Esophagus squamous epithelium (tissue), 5 donors: Measurements from ENCODE around the gene ITSN2. TPM values are rescaled to one million over a fixed set of nuclear protein-coding genes. Genes with fewer than 3 reads are reported as not detected.

ENCODE experiments used
- DNase-seq: peaks from one replicate; lab custom pipeline; 2025; lab: John Stamatoyannopoulos, UW
- H3K27ac ChIP-seq, 4 donors: fragments of 200-600 bp; sonication (generic); one replicate each; pipeline ENCODE4 v1.5.1; 2016 to 2019; ENCODE audit warnings: mild to moderate bottlenecking in 1 of 4
- H3K27me3 ChIP-seq, 4 donors: fragments of 200-600 bp; sonication (generic); 1 replicate in 3 of 4; 2 replicates in 1 of 4; pipeline versions ENCODE4 v1.5.1 to v1.6.0; 2017 to 2021; ENCODE audit warnings: antibody characterized with exemption in 1 of 4
- H3K36me3 ChIP-seq, 3 donors: fragments of 200-600 bp; sonication (generic); one replicate each; pipeline ENCODE4 v1.5.1; 2016 to 2019
- H3K4me1 ChIP-seq, 3 donors: fragments of 200-600 bp; sonication (generic); one replicate each; pipeline ENCODE4 v1.5.1; 2017 to 2019
- H3K4me3 ChIP-seq, 4 donors: fragments of 200-600 bp; sonication (generic); 1 replicate in 3 of 4; 2 replicates in 1 of 4; pipeline ENCODE4 v1.5.1; 2016 to 2019; ENCODE audit warnings: mild to moderate bottlenecking in 2 of 4, moderate library complexity in 1 of 4
- H3K9me3 ChIP-seq, 3 donors: fragments of 200-600 bp; sonication (generic); one replicate each; pipeline ENCODE4 v1.5.1; 2016 to 2019
- CTCF ChIP-seq, 6 experiments: fragments of 450-650 bp in 4 of 6; fragments of 200-600 bp in 2 of 6; sonication (generic) in 2 of 6; IDR thresholded peaks; one replicate each; pipeline ENCODE4 v1.5.1; 2016 to 2019; ENCODE audit warnings: antibody characterized with exemption in 6 of 6, mild to moderate bottlenecking in 4 of 6, moderate library complexity in 4 of 6
- POLR2A ChIP-seq, 4 donors: fragments of 450-650 bp; IDR thresholded peaks; one replicate each; pipeline ENCODE4 v1.6.1; 2017; ENCODE audit warnings: antibody characterized with exemption in 4 of 4, mild to moderate bottlenecking in 4 of 4, moderate library complexity in 3 of 4
- WGBS, 2 donors: methylation state at CpG; one replicate each; pipeline ENCODE4 v1.1.5; 2018; 5-methylcytosine and 5-hydroxymethylcytosine counted together
- intact Hi-C: fragments of 100-400 bp; cut with DNase I; formaldehyde crosslinking; loops from one replicate; pipeline ENCODE4 v1.15.0; 2022
- total RNA-seq, 4 donors: library from RNA; depleted of rRNA; stranded (reverse); fragments of >200 nt; gene quantifications; one replicate each; pipeline ENCODE4 v1.1.0, GENCODE V29; 2016
- donor health status: DM: yes; HTN: yes; CAD: no.

The ITSN2 gene
- total RNA-seq, 4 donors from 2014 or later: 58.3 to 98.0 (median 65.3) TPM

DNA sequence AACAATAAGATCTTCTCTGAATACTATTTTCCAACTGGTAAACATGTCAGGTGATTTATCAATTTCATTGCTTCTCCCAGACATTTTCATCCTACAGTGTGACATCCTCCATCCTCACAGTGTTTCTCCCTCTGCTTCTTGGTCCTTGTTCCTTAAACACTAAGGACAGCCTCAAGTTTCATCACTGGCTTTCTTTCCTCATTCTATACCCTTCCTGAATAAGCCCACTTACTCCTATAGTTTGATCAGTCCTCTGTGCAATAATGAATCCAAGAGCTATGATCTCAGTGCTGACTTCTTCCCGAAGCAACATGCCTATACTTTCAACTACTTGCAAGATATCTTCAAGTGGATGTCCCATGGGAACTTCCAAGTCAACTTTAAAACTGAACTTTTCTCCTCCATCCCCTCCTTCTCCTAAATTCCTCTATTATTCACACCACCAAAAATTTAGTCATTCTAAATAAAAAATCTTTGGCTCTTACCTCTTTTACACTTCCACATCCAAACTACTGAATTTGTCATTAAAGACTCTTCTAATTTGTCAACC, 97.8 kb downstream of the ITSN2 start:
- H3K36me3 ChIP-seq: peaks cover 0 to 85% (median 0%) of the 10 kb centered on the region in 3 donors
- intact Hi-C loops: no loop called here

DNA sequence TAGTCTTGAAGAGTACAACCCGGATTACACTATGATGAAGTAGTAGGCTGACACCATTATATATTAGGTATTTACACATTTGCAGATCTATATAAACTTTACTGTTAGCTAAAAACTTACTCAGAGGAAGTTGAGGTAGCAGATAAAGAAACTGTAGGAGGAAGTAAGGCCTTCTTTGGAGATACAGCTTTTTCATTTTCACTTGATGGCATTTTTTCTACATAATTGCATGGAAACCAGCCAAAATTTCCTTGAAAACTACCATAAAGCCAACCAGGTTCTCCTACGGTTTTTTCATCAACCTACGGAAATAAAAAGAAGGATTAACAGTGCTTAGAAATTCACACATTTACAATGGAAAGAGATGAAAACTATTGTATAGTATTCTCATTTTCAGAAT, 98.9 kb downstream of the ITSN2 start:
- no peaks in the 10 kb centered on the region for H3K27me3 ChIP-seq
- H3K36me3 ChIP-seq: peaks cover 0 to 85% (median 0%) of the 10 kb centered on the region in 3 donors
- no peaks in the 10 kb centered on the region for H3K9me3 ChIP-seq
- peaks cover 0 to 13% (median 0%) of the 10 kb centered on the region in 3 donors for H3K4me1 ChIP-seq
- DNase-seq: no peak
- intact Hi-C loops: no loop called here
- no peak overlapping the region for H3K4me3 ChIP-seq
- no peak for TF ChIP-seq CTCF (IDR thresholded peaks at IDR 0.05)
- no peak for TF ChIP-seq POLR2A (IDR thresholded peaks at IDR 0.05)
- no peak overlapping the region for H3K27ac ChIP-seq
- 55 to 56% methylated on average over 3 of the region's 3 CpGs for WGBS, 2 donors

More for the DNA sequence above, 97.8 kb downstream of the ITSN2 start:
- TF ChIP-seq CTCF (IDR thresholded peaks at IDR 0.05) (no peak), POLR2A (IDR thresholded peaks at IDR 0.05) (no peak)
- H3K4me3 ChIP-seq: no peak overlapping the region
- no peaks in the 10 kb centered on the region for H3K9me3 ChIP-seq
- H3K27me3 ChIP-seq: no peaks in the 10 kb centered on the region
- no peak overlapping the region for H3K27ac ChIP-seq
- no peak for DNase-seq
- peaks cover 0 to 13% (median 0%) of the 10 kb centered on the region in 3 donors for H3K4me1 ChIP-seq
- WGBS, 2 donors: 79 to 81% methylated on average over 1 of the region's 1 CpG

GRCh38 chr2:24259316-24259715, 101.0 kb downstream of the ITSN2 start:
- Histone ChIP-seq H3K27me3 (no peaks in the 10 kb centered on the region), H3K27ac (no peak overlapping the region), H3K4me3 (no peak overlapping the region), H3K36me3 (peaks cover 0 to 83% (median 0%) of the 10 kb centered on the region in 3 donors), H3K4me1 (peaks cover 0 to 13% (median 0%) of the 10 kb centered on the region in 3 donors), H3K9me3 (no peaks in the 10 kb centered on the region)
- TF ChIP-seq CTCF (IDR thresholded peaks at IDR 0.05) (no peak), POLR2A (IDR thresholded peaks at IDR 0.05) (no peak)
- no peak for DNase-seq
- WGBS, 2 donors: 46 to 49% methylated on average over 2 of the region's 2 CpGs
- intact Hi-C loops: no loop called here

DNA sequence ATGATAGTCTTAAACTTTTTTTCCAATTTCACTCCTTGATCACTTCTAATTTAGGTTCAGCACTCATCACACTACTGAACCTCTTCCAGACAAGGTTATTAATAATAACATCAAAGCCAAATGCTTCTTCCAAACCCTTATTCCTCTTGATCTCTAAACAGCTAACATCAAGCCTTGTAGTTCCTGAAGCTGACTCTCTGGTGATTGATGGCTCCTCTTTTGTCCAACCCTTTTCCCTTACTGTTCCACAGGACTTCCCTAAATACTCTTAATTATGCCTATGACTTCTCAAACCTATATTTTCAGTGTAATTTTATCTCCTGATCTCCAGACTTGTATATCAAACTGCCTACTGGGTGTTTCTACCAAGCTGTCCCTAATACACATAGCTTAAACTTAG, 101.6 kb downstream of the ITSN2 start:
- DNase-seq: no peak
- intact Hi-C loops: no loop called here

More for the DNA sequence above, 101.6 kb downstream of the ITSN2 start:
- Histone ChIP-seq H3K36me3 (peaks cover 0 to 83% (median 0%) of the 10 kb centered on the region in 3 donors), H3K27me3 (no peaks in the 10 kb centered on the region), H3K27ac (no peak overlapping the region), H3K4me1 (peaks cover 0 to 13% (median 0%) of the 10 kb centered on the region in 3 donors), H3K4me3 (no peak overlapping the region), H3K9me3 (no peaks in the 10 kb centered on the region)
- no peak for TF ChIP-seq POLR2A (IDR thresholded peaks at IDR 0.05)
- no peak for TF ChIP-seq CTCF (IDR thresholded peaks at IDR 0.05)
